DMS 273 (cell line): Measurements from ENCODE around the gene SUFU.
"Not testable (repeated sequence)": the region's sequence is repeated elsewhere in the genome, so short reads cannot be mapped to it uniquely, and the experiment has no call there.

Experiments
- DNase-seq: peaks from one replicate; lab custom pipeline; 2025; ENCODE audit not compliant: unreplicated experiment; lab: John Stamatoyannopoulos, UW

Gene SUFU

DNA sequence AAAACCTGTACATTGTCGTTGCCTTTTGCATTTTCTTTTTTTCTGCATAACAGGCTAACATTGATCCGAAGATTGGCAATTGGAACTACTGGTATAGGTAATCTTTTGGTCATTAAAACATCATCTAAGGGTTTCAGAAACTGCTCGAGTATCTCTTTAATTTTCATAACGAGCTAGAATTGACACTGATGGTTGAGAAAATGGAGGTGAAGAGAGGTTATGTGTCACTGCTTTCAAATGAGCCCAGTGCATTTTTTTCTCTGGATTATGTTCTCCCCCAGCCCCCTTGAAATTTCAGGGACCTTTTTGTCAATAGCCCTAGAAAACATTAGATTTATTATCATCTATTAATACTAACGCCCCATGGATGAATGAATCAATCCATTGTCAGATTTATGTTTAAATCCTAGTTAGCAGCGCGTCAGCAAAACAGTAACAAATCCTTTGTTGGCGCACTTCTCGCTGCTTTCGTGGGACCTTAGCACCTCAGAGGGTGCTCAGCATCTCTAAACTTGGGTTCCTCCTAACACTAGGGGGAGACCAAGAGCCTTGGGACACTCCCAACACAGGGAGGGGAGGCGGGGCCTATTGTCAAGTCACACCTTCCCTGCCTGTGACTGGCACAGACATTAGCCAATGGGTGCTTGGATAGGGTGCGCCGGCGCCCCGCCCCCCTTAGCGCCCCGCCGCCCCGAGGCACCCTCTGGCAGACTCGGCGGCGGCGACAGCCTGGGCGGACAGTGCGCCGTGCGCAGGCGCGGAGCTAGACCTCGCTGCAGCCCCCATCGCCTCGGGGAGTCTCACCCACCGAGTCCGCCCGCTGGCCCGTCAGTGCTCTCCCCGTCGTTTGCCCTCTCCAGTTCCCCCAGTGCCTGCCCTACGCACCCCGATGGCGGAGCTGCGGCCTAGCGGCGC, at the start of gene SUFU:
SUFU (plus strand) TSS at position 709 of the 915 bp plus-strand sequence; CDS start at position 890, 181 bp downstream.
- peak; percentile 99 for DNase-seq

DNA sequence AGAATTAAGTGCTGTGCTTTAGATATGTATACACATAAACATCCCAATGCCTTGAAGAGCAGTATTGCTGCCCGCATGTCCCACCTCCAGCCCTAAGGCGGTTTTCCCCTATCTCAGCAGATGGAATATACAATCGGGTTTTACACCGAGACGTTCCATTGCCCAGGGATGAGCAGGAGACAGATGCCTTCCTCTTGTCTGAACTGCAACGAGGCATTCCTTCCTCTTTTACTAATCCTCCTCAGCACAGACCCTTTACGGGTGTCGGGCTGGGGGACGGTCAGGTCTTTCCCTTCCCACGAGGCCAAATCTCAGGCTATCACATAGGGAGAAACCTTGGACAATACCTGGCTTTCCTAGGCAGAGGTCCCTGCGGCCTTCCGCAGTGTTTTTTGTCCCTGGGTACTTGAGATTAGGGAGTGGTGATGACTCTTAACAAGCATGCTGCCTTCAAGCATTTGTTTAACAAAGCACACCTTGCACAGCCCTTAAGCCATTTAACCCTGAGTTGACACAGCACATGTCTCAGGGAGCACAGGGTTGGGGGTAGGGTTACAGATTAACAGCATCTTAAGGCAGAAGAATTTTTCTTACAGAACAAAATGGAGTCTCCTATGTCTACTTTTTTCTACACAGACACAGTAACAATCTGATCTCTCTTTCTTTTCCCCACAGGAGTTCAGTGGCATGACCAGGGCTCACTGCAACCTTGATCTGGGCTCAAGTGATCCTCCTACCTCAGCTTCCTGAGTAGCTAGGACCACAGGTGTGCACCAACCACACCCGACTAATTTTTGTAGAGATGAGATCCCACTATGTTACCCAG, 48.9 kb upstream of the SUFU start:
- DNase-seq = not testable (repeated sequence)

DNA sequence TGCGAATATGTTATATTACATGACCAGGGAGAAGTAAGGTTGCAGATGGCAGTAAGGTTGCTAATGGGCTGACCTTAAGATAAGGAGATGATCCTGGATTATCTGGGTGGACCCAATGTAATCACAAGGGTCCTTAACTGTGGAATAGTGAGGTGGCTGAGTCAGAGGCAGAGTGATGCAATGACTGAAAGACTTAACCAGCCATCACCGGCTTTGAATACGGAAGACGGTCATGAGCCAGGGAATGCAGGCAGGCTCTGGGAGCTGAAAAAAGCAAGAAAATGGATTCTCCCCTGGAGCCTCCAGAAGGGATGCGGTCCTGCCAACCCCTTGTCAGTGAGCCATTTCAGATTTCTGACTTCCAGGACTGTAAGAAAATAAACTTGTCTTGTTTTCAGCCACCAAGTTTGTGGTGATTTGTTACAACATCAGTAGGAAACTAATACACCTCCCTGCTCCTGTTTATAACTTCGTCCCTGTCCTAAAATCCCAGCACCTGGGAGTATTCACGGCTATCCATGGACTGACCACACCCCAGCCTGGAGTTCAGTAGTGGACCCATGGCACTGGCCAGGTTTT, 47.8 kb upstream of the SUFU start:
- DNase-seq = no peak

DNA sequence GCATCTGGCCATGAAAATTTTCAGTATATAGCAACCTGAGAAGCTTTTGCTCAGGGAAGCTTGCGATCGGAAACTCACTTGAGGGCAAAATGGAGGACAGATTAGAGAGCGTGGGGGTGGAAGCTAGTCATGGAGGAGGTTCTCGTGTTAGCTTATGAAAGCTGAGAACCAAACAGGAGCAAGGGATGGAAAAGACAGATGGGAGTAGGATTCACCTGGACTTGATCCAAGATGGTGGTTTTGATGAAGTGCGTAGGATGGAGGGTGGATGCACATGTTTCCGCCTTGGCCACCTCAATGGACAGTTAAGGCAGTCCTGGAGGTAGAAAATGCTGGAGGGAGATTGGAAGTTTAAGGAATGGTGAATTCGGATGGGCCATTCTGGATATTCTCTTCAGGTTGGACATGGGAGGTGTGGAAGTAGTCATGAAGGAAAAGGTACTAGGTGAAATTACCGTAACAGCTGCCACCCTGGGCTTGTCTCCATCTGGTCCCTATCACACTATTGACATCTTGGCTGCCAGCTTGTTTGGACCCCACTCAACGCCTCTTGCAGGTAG, 46.1 kb upstream of the SUFU start:
- peak; percentile 94 for DNase-seq

DNA sequence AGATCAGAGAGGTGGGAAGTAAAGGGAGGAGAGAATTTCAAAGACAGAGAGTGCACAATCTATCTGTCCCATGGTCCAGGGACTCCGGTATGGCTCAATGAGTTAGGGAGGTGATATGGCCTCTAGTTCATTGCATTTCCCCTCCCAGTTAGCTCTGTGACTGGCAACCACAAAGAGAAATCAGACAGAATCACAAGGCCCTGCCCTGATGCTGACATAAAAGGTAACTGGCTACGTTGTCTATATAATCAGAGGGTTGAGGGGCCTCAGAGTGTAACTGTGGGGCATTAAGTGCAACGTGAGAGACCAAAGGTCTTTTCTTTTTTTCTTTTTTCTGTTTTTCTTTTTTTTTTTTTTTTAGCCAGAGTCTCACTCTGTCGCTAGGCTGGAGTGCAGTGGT, 45.1 kb upstream of the SUFU start:
- DNase-seq = no peak

DNA sequence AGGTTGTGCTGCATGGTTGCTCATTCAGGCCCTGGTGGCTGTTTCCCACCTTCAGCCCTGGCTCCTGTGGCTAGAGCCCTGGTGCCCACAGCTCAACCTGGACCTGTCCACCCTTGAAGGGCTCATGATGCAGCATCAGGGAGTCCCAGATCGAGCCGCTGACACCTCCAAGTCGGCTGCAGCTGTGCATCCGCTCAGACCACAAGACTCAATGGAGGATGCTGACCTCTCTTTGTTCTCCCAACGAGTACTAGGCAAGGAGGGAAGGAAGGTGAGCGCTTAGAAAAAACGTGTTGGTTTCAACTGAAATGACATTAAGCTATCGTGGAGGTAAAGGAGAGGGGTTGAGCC, 43.0 kb upstream of the SUFU start:
- no peak for DNase-seq

DNA sequence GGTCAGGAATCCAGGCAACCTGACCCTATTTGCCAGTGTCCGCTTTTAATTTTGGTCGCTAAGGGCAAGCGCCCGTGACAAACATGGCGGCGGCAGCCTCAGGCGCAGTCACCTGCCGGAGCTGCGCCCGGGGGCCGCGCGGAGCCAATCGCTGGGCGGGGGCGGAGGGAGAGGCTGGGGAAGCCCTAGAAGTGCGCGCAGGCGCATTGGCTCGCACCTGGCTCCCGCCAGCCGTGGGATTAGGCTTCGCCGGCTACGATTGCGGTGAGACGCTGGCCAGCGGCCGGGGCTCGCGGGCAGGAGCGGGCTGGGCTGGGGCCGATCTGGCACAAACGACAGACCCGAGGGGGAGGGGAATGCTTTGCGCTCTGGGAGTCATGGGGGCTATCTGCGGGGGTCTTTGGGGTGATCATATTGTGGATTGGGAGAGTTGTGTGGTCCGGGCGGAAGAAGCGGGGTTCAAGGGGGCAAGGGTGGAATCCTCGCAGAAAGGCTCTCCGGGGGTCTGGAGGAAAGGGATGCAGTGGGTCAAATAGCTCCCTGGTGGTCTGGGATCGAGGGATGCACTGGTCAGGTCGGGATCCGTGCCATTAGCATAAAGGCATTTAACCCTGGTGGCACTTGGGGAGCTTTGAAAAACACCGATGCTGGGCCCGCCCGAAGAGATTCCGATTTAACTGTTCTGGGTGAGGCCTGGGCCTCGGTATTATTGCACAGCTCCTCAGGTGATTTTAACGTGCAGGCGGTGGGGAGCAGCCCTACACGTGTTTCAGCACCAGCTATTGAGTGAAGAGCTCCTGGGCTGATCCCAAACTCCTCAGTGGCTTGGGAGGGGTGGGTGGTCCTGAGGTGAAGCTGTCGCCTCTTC, 42.4 kb upstream of the SUFU start:
- peak; percentile 94 for DNase-seq

DNA sequence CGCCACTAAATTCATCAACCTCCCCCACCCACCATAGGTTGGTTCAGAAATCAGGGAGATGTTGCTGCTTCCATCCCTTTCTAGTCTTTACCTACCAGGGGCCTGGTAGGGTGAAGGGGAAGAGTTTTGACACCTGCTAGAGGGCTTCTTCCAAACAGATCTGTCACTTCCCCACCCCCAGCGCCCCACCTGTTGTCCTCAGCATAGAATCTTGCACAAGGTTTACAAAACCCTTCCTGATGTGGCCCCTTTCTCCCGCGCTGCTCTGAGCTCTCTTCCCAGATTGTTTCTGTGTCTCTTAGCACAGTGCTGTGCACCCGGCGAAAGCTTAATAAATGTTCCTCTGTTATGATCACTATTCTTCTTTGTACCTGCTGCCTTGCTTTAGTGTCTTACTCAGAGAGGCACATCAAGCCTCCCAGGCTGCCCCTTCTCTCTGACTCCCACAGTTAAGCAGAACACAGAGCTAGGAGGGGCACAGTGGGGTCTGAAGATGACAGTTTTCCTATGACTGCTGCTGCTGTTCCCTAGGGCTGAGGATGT, 41.2 kb upstream of the SUFU start:
- no peak for DNase-seq

DNA sequence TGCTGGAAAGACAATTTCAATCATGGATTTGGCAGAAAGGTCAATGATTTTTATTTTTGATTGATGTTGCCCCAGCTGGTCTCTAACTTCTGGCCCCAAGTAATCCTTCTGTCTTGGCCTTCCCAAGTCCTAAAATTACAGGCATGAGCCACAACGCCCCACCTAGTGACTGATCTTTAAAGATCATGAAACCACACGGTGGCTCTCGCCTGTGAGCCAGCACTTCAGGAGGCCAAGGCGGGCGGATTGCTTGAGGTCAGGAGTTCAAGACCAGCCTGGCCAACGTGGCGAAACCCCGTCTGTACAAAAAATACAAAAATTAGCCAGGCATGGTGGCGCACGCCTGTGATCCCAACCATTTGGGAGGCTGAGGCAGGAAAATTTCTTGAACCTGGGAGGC, 39.8 kb upstream of the SUFU start:
- DNase-seq = no peak

DNA sequence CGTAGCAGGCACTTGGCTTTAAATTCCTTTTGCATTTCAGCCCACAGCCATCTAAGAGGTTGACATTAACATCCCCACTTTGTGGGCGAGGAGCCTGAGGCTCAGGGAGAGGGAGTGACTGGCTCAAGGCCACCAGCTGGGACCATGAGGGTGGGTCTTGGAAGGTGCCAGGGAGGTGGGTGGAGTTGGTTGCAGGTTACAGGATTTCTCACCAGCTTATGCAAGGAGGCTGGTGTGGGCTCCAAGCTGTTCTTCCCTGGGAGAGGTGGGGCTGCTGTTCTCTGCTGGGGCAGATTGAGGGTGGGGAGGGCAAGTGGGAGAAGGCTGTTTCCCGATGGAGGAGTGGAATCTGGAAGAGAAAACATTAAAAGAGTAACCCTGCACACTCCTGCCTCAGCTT, 38.3 kb upstream of the SUFU start:
- peak; percentile 31 for DNase-seq

DNA sequence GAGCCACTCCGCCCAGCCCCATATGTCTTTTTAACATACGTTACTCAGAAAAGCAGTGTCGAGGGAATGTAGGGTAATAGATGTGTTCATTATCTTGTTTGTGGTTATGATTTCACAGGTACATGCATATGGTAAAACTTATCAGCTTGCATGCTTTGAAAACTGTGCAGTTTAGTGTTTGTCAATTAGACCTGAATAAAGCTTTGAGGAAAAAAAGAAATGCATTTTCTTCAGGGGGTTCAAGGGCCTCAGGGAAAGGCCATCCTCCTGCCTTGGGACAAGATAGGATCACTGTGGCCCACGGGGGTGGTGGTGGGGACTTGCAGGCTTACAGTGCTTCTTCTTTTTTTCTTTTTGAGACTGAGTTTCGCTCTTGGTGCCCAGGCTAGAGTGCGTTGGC, 36.5 kb upstream of the SUFU start:
- no peak for DNase-seq

DNA sequence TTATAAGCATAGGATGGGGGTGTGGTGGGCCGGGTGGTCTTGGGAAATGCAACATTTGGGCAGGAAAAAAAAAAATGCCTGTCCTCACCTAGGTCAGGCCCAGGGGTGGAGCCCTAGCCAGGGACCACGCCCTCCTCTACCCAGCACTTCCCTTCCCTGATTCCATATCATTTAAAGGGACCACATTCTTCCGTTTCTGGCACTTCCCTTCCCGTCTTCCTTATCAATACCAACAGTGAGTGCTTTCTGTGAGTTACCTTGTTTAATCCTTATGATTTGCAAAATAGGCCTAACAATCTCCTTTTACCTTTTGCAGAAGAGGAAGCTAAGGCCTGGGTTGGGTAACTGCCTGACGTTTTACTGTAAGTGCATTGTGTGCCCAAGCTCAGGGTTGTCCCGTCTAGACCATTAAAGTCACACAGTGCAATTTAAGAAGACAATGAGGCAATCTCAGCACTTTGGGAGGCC, 35.8 kb upstream of the SUFU start:
- no peak for DNase-seq

DNA sequence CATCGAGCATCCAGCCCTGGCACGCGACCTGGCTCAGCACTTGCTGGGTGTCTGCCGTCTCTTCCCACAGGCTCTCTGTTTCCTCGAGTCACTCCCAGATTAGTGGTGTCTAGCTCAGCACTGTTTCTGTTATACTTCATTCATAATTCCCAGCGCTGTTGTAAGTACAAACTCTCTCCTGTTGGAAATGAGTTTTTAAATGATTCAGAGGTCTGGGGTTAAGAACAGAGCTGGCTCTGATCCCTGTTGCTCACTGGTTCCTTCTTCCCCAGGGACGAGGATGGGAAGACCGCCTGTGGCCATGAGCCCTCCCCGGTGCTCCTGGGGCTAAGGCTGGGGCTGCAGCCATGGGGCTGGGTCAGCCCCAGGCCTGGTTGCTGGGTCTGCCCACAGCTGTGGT, 35.1 kb upstream of the SUFU start:
- DNase-seq = no peak

DNA sequence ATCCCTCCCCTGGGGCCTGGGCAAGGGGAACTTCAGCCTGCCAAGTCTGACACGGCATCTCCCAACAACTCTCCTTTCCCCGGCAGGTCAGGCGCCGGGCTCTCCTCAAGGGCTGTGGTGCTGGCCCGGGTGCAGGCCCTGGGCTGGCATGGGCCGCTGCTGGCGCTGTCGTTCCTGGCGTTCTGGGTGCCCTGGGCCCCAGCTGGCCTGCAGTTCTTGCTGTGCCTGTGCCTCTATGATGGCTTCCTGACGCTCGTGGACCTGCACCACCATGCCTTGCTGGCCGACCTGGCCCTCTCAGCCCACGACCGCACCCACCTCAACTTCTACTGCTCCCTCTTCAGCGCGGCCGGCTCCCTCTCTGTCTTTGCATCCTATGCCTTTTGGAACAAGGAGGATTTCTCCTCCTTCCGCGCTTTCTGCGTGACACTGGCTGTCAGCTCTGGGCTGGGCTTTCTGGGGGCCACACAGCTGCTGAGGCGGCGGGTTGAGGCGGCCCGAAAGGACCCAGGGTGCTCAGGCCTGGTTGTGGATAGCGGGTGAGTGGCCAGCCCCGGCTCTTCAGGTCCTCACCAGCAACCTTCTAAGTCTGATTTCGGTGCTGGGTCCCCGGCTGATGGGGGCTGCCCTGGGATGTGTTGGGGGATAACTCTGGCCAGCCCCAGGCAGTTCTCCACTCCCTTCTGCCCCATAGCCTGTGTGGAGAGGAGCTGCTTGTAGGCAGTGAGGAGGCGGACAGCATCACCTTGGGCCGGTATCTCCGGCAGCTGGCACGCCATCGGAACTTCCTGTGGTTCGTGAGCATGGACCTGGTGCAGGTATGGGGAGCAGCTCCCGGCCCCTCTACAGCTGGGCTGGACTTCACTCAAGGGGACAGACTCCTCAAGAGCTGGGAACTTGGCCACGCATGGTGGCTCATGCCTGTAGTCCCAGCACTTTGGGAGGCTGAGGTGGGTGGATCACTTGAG, 32.9 kb upstream of the SUFU start:
- DNase-seq = no peak

DNA sequence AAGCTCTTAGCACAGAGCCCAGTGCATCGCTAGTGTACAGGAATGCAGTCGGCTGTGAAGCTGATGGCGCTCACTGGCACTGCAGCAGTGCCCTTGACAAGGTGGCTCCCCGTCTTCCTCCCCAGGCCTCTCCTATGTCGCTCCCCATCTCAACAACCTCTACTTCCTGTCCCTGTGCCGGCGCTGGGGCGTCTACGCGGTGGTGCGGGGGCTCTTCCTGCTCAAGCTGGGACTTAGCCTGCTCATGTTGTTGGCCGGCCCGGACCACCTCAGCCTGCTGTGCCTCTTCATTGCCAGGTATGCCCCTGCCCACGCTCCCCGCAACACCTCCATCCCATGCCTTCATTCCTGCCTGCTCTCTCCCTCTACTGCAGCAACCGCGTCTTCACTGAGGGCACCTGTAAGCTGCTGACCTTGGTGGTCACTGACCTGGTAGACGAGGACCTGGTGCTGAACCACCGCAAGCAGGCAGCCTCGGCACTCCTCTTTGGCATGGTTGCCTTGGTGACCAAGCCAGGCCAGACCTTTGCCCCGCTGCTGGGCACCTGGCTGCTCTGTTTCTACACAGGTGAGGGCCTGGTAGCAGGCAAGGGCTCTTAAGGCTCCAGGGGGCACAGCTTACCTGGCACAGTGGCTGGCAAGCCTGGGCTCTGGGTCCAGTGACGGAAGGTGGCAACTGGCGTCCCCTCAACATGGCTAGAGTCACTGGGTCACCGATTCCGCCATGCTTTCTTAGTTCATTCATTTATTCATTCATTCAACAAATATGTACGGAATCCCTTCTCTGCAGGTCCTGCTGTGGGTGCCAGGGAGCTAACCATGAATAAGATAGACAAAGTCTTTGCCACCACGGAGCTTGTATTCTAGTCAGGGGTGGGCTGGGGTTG, 30.1 kb upstream of the SUFU start:
- DNase-seq = no peak

DNA sequence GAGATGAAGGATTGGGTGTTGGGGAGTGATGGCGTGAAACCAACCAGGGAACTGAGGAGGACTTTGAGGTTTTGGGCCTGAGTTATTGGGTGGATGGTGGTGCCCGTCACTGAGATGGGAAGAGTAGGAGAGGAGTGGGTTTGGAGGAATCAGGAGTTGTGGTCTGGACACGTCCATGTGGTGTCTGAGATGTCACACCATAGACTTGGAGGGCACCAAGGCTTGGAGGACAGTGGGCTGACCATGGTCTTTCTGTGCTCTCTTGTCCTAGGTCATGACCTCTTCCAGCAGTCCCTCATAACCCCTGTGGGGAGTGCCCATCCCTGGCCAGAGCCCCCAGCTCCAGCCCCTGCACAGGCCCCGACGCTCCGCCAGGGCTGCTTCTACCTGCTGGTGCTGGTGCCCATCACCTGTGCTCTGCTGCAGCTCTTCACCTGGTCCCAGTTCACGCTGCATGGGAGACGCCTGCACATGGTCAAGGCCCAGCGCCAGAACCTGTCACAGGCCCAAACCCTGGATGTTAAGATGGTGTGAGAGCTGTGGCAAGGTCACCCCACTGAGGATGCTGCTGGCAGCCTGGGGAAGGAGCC, 28.2 kb upstream of the SUFU start:
- DNase-seq = no peak

DNA sequence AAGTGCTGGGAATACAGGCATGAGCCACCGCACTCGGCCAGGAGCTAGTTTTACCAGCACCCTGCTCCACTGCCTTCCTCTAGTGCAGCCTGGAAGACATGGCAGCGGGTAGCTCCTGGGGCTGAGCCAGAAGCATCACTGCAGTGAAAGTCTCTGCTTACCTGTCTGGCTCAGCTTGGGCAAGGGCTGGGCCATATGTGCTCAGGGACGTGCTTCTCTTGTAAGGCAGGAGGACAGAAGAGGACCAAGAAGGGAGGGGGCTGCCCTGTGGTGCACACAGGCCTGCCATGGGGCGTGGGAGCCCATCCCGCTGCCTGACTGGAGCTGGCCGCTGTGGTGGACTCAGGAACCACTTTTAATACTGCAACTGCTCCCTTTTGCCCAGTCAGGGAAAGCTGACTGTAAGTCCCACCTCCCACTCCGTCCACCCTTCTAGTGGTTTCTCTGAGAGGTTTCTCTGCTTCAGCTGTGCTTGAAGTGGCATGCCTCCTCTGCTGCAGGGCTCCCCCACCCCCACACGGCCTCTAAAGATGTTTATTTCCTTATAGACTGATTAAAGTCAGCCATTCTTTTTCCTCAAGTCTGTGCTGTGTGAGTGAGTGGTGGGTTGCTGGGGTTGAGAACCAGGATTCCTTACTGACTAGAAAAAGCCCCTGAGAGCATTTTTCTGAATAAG, 27.2 kb upstream of the SUFU start:
- no peak for DNase-seq
